SK-N-MC (cell line): ENCODE data around the gene NME2.
A peak's percentile ranks its signal among the peaks of the same experiment; 100 is the strongest.
"Not testable (repeated sequence)": the region's sequence is repeated elsewhere in the genome, so short reads cannot be mapped to it uniquely, and the experiment has no call there.

ENCODE experiments used
- DNase-seq: peaks from one replicate; pipeline ENCODE4 v3.0.0-alpha.2; 2011; ENCODE audit warnings: low read depth, low spot score
- H3K27ac ChIP-seq: fragments of 200-600 bp; sonication (generic); 2 replicates; pipeline ENCODE4 v1.5.1; 2016; ENCODE audit warnings: mixed run types
- H3K36me3 ChIP-seq: fragments of 200-600 bp; sonication (generic); 2 replicates; pipeline ENCODE4 v1.6.1; 2017; ENCODE audit warnings: antibody characterized with exemption, low read length, mixed read lengths; ENCODE audit not compliant: insufficient read depth
- H3K4me3 ChIP-seq: fragments of 200-600 bp; sonication (generic); 2 replicates; pipeline ENCODE4 v1.5.1; 2016
- H3K9ac ChIP-seq: fragments of 200-600 bp; sonication (generic); 2 replicates; pipeline ENCODE4 v1.8.0; 2017; ENCODE audit warnings: mixed run types, mixed read lengths; ENCODE audit not compliant: insufficient read length
- H3K9me3 ChIP-seq: fragments of 200-600 bp; sonication (generic); 2 replicates; pipeline ENCODE4 v1.6.1; 2017; ENCODE audit warnings: low read depth, mild to moderate bottlenecking, antibody characterized with exemption, low read length, moderate library complexity, mixed read lengths
- EZH2 ChIP-seq: fragments of 200-600 bp; sonication (generic); IDR thresholded peaks from one replicate; pipeline ENCODE4 v1.6.1; 2017; ENCODE audit warnings: antibody characterized with exemption
- FOXP2 ChIP-seq: optimal IDR thresholded peaks from 2 replicates; pipeline ENCODE3; 2011; ENCODE audit warnings: mild to moderate bottlenecking, moderate library complexity; ENCODE audit not compliant: insufficient read depth; ENCODE audit errors: extremely low read length, control extremely low read depth
- POLR2AphosphoS5 ChIP-seq: IDR thresholded peaks from 2 replicates; pipeline ENCODE4 v1.6.1; 2012; ENCODE audit warnings: mild to moderate bottlenecking, low read depth, low read length, borderline replicate concordance

NME2 gene

DNA sequence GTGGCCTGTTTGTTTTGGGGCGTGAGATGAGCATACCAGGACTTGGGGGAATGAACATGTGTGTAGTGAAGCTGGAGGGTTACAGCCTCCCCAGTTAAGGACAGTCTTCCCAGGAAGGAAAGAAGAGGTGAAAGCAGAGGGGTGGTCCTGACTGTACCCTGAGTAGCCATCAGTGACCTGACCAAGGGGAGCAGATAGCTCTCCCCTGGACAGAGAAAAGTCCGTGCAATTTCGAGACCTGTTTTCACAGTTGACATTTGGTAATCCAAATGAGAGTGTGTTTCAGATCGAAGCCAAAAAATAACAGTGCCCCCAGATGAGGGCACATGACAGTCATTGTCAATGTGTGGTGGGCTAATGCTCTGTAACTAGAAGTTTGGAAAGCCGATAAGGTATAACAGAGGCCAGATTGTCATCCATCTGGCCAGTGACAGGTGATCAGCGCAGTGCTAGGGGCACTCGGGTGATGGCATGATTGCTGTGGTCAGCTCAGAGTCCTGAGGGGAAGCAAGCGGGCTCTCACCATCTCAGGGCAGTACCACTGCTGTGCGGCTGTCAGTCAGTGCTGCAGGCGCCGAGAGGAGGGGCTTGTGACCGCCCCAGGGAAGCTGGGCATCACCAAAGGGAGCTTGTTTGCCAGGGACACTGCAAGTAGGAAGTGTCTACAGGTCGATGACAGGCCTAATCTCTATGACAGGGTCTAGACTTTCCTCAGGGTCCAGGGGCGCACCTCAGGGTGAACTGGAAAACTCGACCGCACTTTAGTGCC is 1.1 kb upstream of the NME2 start:
- H3K9me3 ChIP-seq = no peaks in the 10 kb centered on the region
- H3K36me3 ChIP-seq = peaks cover 55% of the 10 kb centered on the region
- no peak for TF ChIP-seq EZH2
- TF ChIP-seq FOXP2 = no peak
- no peak for TF ChIP-seq POLR2AphosphoS5
- peak overlapping the region; percentile 96; the same call in 1 of the 2 replicates for H3K4me3 ChIP-seq
- H3K9ac ChIP-seq = no peak overlapping the region
- H3K27ac ChIP-seq = no peak overlapping the region
- no peak for DNase-seq

DNA sequence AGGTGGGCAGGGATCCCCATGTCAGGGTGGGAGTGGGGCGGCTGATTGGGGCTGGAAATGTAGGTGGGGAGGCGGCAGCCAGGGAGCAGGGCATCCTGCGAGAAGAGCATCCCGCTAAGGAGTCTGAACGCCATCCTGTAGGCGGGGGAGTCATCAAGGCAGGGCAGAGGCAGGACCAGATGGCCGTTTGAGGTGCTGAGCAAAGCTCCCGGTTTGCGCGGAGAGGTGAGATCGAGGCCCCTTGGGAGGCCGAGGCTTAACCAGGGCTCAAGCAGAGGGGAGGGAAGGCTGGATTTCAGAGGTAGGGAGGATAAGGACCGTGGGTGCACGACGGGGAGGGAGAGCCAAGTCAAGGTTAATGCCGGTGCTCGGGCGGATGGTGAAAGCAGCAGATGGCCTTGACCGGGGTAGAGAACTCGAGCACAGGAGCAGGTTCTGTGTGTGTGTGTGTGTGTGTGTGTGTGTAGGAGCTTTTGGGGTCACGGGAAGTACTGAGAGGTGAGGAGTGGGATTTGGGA is 472 bp upstream of the NME2 start:
- no peak for DNase-seq
- Histone ChIP-seq H3K36me3 (peaks cover 55% of the 10 kb centered on the region), H3K9ac (peak overlapping the region; percentile 95), H3K27ac (peak overlapping the region; percentile 50; the same call in 1 of the 2 replicates), H3K9me3 (no peaks in the 10 kb centered on the region), H3K4me3 (peak overlapping the region; percentile 96)
- TF ChIP-seq POLR2AphosphoS5 = no peak
- no peak for TF ChIP-seq FOXP2
- TF ChIP-seq EZH2 = no peak

- no peak for DNase-seq
Measured at GRCh38 chr17:51166987-51167931, 1.0 kb downstream of the NME2 start.

DNA sequence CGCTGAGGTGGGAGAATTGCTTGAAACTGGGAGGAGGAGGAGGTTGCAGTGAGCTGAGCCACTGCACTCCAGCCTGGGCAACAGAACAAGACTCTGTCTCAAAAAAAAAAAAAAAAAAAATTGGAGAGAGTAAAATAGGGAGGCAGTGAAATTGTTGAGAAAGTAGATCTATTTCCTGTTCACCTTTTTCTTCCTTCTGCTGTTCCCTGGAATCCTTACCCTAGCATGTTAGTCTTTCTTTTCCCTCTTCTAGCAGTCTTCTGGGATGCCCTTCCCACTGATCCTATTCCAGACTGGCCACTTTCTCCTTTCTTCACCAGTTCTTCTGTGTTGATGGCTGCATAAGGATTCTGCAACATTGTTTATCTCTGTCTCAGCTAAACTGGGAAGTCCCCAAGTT is 3.1 kb downstream of the NME2 start:
- TF ChIP-seq FOXP2 = no peak
- no peak for TF ChIP-seq POLR2AphosphoS5
- TF ChIP-seq EZH2 = no peak
- no peak overlapping the region for H3K27ac ChIP-seq
- peaks cover 45% of the 10 kb centered on the region for H3K36me3 ChIP-seq
- H3K9ac ChIP-seq = no peak overlapping the region
- no peaks in the 10 kb centered on the region for H3K9me3 ChIP-seq
- no peak for DNase-seq
- H3K4me3 ChIP-seq = no peak overlapping the region

More at GRCh38 chr17:51166987-51167931, 1.0 kb downstream of the NME2 start:
- no peaks in the 10 kb centered on the region for H3K9me3 ChIP-seq
- peak overlapping the region; percentile 96 for H3K4me3 ChIP-seq
- peak overlapping the region; percentile 95 for H3K9ac ChIP-seq
- peaks cover 54% of the 10 kb centered on the region for H3K36me3 ChIP-seq
- no peak for TF ChIP-seq FOXP2
- peak overlapping the region; percentile 75 for H3K27ac ChIP-seq

GRCh38 chr17:51170736-51171135 is 4.5 kb downstream of the NME2 start:
- no peak for TF ChIP-seq EZH2
- H3K36me3 ChIP-seq = peaks cover 47% of the 10 kb centered on the region
- no peak for DNase-seq
- H3K9ac ChIP-seq = no peak overlapping the region
- H3K4me3 ChIP-seq = no peak overlapping the region
- no peaks in the 10 kb centered on the region for H3K9me3 ChIP-seq
- H3K27ac ChIP-seq = no peak overlapping the region

GRCh38 chr17:51172030-51172429 is 5.8 kb downstream of the NME2 start:
- not testable (repeated sequence) for H3K27ac ChIP-seq, H3K4me3 ChIP-seq, H3K9me3 ChIP-seq, DNase-seq, H3K9ac ChIP-seq
- peaks cover 47% of the 10 kb centered on the region for H3K36me3 ChIP-seq

DNA sequence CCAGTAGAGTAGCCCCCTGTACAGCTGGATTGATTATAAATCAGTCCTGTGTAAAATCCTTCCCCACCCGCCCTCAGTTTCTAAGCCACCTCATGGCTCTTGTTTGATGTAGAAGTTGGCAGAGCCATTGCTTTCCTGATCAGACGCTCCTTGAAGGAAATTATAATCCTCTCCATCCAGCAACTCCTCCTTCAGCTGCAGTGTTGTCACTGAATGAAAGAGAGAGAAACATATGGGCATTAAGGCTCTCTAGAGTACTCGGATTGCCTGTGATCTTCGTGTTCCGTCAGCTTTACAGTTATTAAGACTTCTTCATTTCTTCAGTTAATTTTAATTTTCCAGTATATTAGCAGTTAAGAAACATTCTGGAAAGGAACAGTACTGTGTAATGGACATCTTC is 14.3 kb downstream of the NME2 start:
- H3K9me3 ChIP-seq = no peaks in the 10 kb centered on the region
- no peak overlapping the region for H3K4me3 ChIP-seq
- peaks cover 44% of the 10 kb centered on the region for H3K36me3 ChIP-seq
- TF ChIP-seq POLR2AphosphoS5 = no peak
- peak overlapping the region; percentile 79 for H3K27ac ChIP-seq
- DNase-seq = no peak
- H3K9ac ChIP-seq = no peak overlapping the region

GRCh38 chr17:51184124-51184523 is 17.9 kb downstream of the NME2 start:
- TF ChIP-seq FOXP2 = no peak
- TF ChIP-seq POLR2AphosphoS5 = no peak
- TF ChIP-seq EZH2 = no peak
- no peak for DNase-seq
- peaks cover 55% of the 10 kb centered on the region for H3K36me3 ChIP-seq
- no peak overlapping the region for H3K9ac ChIP-seq
- H3K27ac ChIP-seq = no peak overlapping the region
- no peaks in the 10 kb centered on the region for H3K9me3 ChIP-seq
- no peak overlapping the region for H3K4me3 ChIP-seq
